H1 (cell line): ENCODE data around the gene DUXA. TPM values are rescaled to one million over a fixed set of nuclear protein-coding genes. Genes with fewer than 3 reads are reported as not detected.

Experiments
- ASH2L ChIP-seq: fragments of 200-600, 300-600 bp; sonication (generic); IDR thresholded peaks from one replicate; pipeline ENCODE4 v1.7.1; 2017; ENCODE audit warnings: low read length
- HDAC2 ChIP-seq, 2 experiments: fragments of 300-600 bp in 1 of 2; sonication (generic) in 1 of 2; IDR thresholded peaks; 2 replicates each; pipeline ENCODE4 v1.6.1; 2011 to 2012; ENCODE audit warnings: low read depth in 2 of 2, low read length in 2 of 2, mild to moderate bottlenecking in 2 of 2, moderate library complexity in 2 of 2, borderline replicate concordance in 1 of 2, inconsistent platforms in 1 of 2
- POLR2A ChIP-seq, 2 experiments: IDR thresholded peaks; 1 replicate in 1 of 2; 2 replicates in 1 of 2; pipeline ENCODE4 v1.6.1; 2011; ENCODE audit warnings: low read depth in 2 of 2, low read length in 2 of 2, mild to moderate bottlenecking in 2 of 2; ENCODE audit errors: control extremely low read depth in 1 of 2
- ZNF274 ChIP-seq: IDR thresholded peaks from 2 replicates; pipeline ENCODE4 v1.7.0; 2012; ENCODE audit warnings: low read length, borderline replicate concordance; ENCODE audit errors: extremely low read depth
- polyA plus RNA-seq, 7 experiments: library from polyadenylated mRNA; depleted of rRNA in 3 of 7; stranded (reverse) in 5 of 7; unstranded in 2 of 7; fragments of >200 nt in 5 of 7; fragments of 200-250 nt in 2 of 7; gene quantifications; 1 replicate in 5 of 7; 2 replicates in 1 of 7; 4 replicates in 1 of 7; pipeline versions ENCODE4 v1.2.1 to v1.2.3, GENCODE V29; 2011 to 2013; ENCODE audit warnings: missing spikeins in 2 of 7, mixed read lengths in 2 of 7
- total RNA-seq: library from RNA; stranded (reverse); fragmentation: NEBNext Ultra II Directional; extraction: Animal tissue kit (Norgen Biotek cat#: 25700); gene quantifications from 2 replicates; pipeline ENCODE4 v1.2.1, GENCODE V29; 2021

DUXA gene
- total and polyA plus RNA-seq, 2 of the 8 experiments (the other 6 are each of a cell fraction or from before 2014, with no cell fraction given) = not detected

GRCh38 chr19:57161985-57162539 is 5.2 kb downstream of the DUXA start (continued):
- TF ChIP-seq HDAC2 (IDR thresholded peaks at IDR 0.05; ENCODE audit: borderline replicate concordance in 1 of 2, low read depth in 2 of 2, low read length in 2 of 2) (no peak), ASH2L (no peak), POLR2A (IDR thresholded peaks at IDR 0.05; ENCODE audit: control extremely low read depth in 1 of 2, low read depth in 2 of 2, low read length in 2 of 2) (no peak), ZNF274 (no peak)
